Mesenchymal stem cell (in vitro differentiated cells and primary cell): ENCODE measurements around the gene GTF3C5.

ENCODE experiments used
- DNase-seq: peaks from one replicate; pipeline ENCODE4 v3.0.0-alpha.2; 2013
- H2AFZ ChIP-seq: one replicate; pipeline ENCODE4 v1.6.1; 2013; ENCODE audit warnings: low read depth, mild to moderate bottlenecking, control low read depth, inconsistent platforms, low read length, moderate library complexity
- H2AK5ac ChIP-seq: 2 replicates; pipeline ENCODE4 v1.6.1; 2013; ENCODE audit warnings: low read length, moderate library complexity, mild to moderate bottlenecking, inconsistent platforms; ENCODE audit not compliant: severe bottlenecking
- H2BK120ac ChIP-seq: one replicate; pipeline ENCODE4 v1.6.1; 2013; ENCODE audit warnings: low read depth, mild to moderate bottlenecking, inconsistent platforms, low read length, moderate library complexity
- H2BK12ac ChIP-seq, 2 experiments: one replicate each; pipeline ENCODE4 v1.6.1; 2013; ENCODE audit warnings: inconsistent platforms in 2 of 2, low read length in 2 of 2, mild to moderate bottlenecking in 2 of 2, moderate library complexity in 2 of 2, control low read depth in 1 of 2
- H2BK15ac ChIP-seq: one replicate; pipeline ENCODE4 v1.6.1; 2013; ENCODE audit warnings: mild to moderate bottlenecking, low read depth, inconsistent platforms; ENCODE audit not compliant: poor library complexity, severe bottlenecking
- H2BK5ac ChIP-seq: 2 replicates; pipeline ENCODE4 v1.6.1; 2013; ENCODE audit warnings: low read depth, mild to moderate bottlenecking, low read length, control low read depth, inconsistent platforms; ENCODE audit not compliant: poor library complexity, severe bottlenecking
- H3K14ac ChIP-seq, 2 experiments: one replicate each; pipeline ENCODE4 v1.6.1; 2013; ENCODE audit warnings: inconsistent platforms in 2 of 2, low read length in 2 of 2, control low read depth in 1 of 2, mild to moderate bottlenecking in 1 of 2, moderate library complexity in 1 of 2
- H3K18ac ChIP-seq, 2 experiments: one replicate each; pipeline ENCODE4 v1.6.1; 2013; ENCODE audit warnings: inconsistent platforms in 2 of 2, low read length in 2 of 2, control low read depth in 1 of 2, low read depth in 1 of 2, mild to moderate bottlenecking in 1 of 2
- H3K23ac ChIP-seq, 2 experiments: one replicate each; pipeline ENCODE4 v1.6.1; 2013; ENCODE audit warnings: inconsistent platforms in 2 of 2, low read length in 2 of 2, mild to moderate bottlenecking in 2 of 2, moderate library complexity in 2 of 2, control low read depth in 1 of 2
- H3K27ac ChIP-seq: 2 replicates; pipeline ENCODE4 v1.5.1; 2013; ENCODE audit warnings: mild to moderate bottlenecking, moderate library complexity, low read length, control low read depth, inconsistent platforms; ENCODE audit not compliant: poor library complexity, severe bottlenecking
- H3K27me3 ChIP-seq, 2 experiments: 2 replicates each; pipeline versions ENCODE4 v1.6.1 to v1.7.0; 2013; ENCODE audit warnings: low read length in 2 of 2, mild to moderate bottlenecking in 2 of 2, moderate library complexity in 2 of 2, control low read depth in 1 of 2, inconsistent platforms in 1 of 2; ENCODE audit not compliant: control insufficient read depth in 1 of 2, insufficient read depth in 1 of 2
- H3K36me3 ChIP-seq, 2 experiments: 2 replicates each; pipeline versions ENCODE4 v1.6.1 to v1.7.0; 2013; ENCODE audit warnings: low read length in 2 of 2, control low read depth in 1 of 2, inconsistent platforms in 1 of 2, low read depth in 1 of 2, mild to moderate bottlenecking in 1 of 2; ENCODE audit not compliant: insufficient read depth in 2 of 2, control insufficient read depth in 1 of 2
- H3K4ac ChIP-seq, 2 experiments: one replicate each; pipeline ENCODE4 v1.6.1; 2013; ENCODE audit warnings: inconsistent platforms in 2 of 2, low read length in 2 of 2, mild to moderate bottlenecking in 2 of 2, moderate library complexity in 2 of 2, control low read depth in 1 of 2, low read depth in 1 of 2
- H3K4me1 ChIP-seq: 2 replicates; pipeline ENCODE4 v1.6.1; 2013; ENCODE audit warnings: low read depth, low read length, control low read depth; ENCODE audit not compliant: control insufficient read depth, insufficient read depth
- H3K4me2 ChIP-seq: 2 replicates; pipeline ENCODE4 v1.6.1; 2013; ENCODE audit warnings: low read length, mild to moderate bottlenecking, inconsistent platforms; ENCODE audit not compliant: poor library complexity, severe bottlenecking
- H3K4me3 ChIP-seq, 2 experiments: 2 replicates each; pipeline versions ENCODE4 v1.5.1 to v1.7.0; 2013; ENCODE audit warnings: low read length in 2 of 2, mild to moderate bottlenecking in 2 of 2, control low read depth in 1 of 2, low read depth in 1 of 2; ENCODE audit not compliant: insufficient read depth in 1 of 2
- H3K79me1 ChIP-seq: replicated peaks from 2 replicates; pipeline ENCODE4 v1.6.1; 2013; ENCODE audit warnings: mild to moderate bottlenecking, control low read depth, low read length, inconsistent platforms; ENCODE audit not compliant: poor library complexity, severe bottlenecking
- H3K9ac ChIP-seq: 2 replicates; pipeline ENCODE4 v1.7.0; 2013; ENCODE audit warnings: mild to moderate bottlenecking, low read length, moderate library complexity
- H3K9me3 ChIP-seq: 2 replicates; pipeline ENCODE4 v1.7.0; 2013; ENCODE audit warnings: mild to moderate bottlenecking, low read length; ENCODE audit not compliant: control insufficient read depth
- H4K8ac ChIP-seq: one replicate; pipeline ENCODE4 v1.6.1; 2013; ENCODE audit warnings: inconsistent platforms, mild to moderate bottlenecking, low read length, moderate library complexity
- H4K91ac ChIP-seq: one replicate; pipeline ENCODE4 v1.6.1; 2013; ENCODE audit warnings: mild to moderate bottlenecking, low read length, inconsistent platforms
- WGBS: methylation state at CpG from one replicate; pipeline ENCODE4 v1.1.7; 2013; ENCODE audit warnings: mixed read lengths; 5-methylcytosine and 5-hydroxymethylcytosine counted together

The GTF3C5 gene

DNA sequence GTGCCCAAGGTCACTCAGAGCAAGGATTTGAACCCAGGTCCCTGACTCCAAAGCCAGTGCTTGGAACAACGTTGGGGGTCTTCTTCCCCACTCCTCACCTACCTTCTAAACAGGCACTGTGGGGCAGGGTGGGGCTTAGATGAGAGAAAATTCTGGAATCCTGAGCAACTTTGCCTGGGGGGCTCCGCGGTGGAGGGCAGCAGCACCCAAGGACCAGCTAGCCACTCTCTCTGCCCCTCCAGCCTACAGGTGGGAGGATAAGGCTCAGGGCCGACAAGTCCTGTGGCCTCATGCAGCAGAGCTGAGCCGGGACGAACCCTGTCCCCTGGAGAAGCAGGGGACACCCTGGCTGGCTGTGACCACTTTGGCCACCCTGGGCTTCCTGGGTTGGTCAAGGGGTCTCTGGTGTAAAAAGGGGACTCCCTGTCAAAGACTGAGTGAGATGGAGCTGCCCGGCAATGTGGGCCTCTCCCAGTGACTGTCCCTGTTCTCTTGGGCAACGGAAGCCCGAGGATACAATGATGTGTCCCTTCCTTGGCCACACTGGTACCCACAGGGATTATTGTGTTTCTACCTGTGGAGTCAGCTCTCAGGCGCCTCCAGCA is 57.5 kb downstream of the GTF3C5 start:
- H3K9me3 ChIP-seq = no peaks in the 10 kb centered on the region
- H3K36me3 ChIP-seq = peaks cover 0 to 7% of the 10 kb centered on the region in 2 experiments
- no peak overlapping the region for H2BK5ac ChIP-seq
- H3K79me1 ChIP-seq = no peaks in the 10 kb centered on the region
- peaks cover 2% of the 10 kb centered on the region for H3K4me1 ChIP-seq
- no peak overlapping the region for H3K4me3 ChIP-seq
- H3K23ac ChIP-seq = no peak overlapping the region
- H3K4me2 ChIP-seq = no peak overlapping the region
- peaks cover 0 to 3% of the 10 kb centered on the region in 2 experiments for H3K27me3 ChIP-seq
- no peak overlapping the region for H4K8ac ChIP-seq
- H3K9ac ChIP-seq = no peak overlapping the region
- no peak overlapping the region for H2AK5ac ChIP-seq
- H3K14ac ChIP-seq = no peak overlapping the region
- H3K27ac ChIP-seq = no peak overlapping the region
- H4K91ac ChIP-seq = no peak overlapping the region
- no peak overlapping the region for H2BK120ac ChIP-seq
- H3K18ac ChIP-seq = no peak overlapping the region
- H2BK15ac ChIP-seq = no peak overlapping the region
- 97% methylated on average over 9 of the region's 10 CpGs for WGBS
- no peak overlapping the region for H2AFZ ChIP-seq
- DNase-seq = no peak
- H3K4ac ChIP-seq = no peak overlapping the region
- no peak overlapping the region for H2BK12ac ChIP-seq

DNA sequence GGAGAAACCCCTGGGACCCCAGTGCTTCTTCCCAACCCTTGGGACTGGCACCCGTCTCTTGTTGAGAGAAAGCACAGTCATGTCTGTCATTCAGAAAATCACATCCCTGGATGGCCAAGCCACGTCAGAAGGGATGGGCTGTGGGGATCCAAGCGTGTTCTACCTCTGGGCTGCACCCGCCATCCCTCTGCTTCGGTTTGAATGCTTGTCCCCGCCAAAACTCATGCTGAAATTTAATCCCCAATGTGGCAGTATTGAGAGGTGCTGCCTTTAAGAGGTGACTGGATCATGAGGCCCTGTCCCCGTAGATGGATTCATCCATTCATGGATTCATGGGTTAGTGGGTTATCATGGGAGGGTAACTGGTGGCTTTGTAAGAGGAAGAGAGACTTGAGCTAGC is 58.0 kb downstream of the GTF3C5 start:
- no peak overlapping the region for H3K4me2 ChIP-seq
- no peak overlapping the region for H2BK15ac ChIP-seq
- no peak for DNase-seq
- no peak overlapping the region for H4K91ac ChIP-seq
- H4K8ac ChIP-seq = no peak overlapping the region
- no peak overlapping the region for H2BK120ac ChIP-seq
- no peaks in the 10 kb centered on the region for H3K79me1 ChIP-seq
- H2BK12ac ChIP-seq = no peak overlapping the region
- H3K9me3 ChIP-seq = no peaks in the 10 kb centered on the region
- H3K9ac ChIP-seq = no peak overlapping the region
- H3K27me3 ChIP-seq = peaks cover 0 to 3% of the 10 kb centered on the region in 2 experiments
- H2AFZ ChIP-seq = no peak overlapping the region
- peaks cover 2% of the 10 kb centered on the region for H3K4me1 ChIP-seq
- no peak overlapping the region for H3K23ac ChIP-seq
- H2AK5ac ChIP-seq = no peak overlapping the region
- H3K4ac ChIP-seq = no peak overlapping the region
- H3K14ac ChIP-seq = no peak overlapping the region
- H3K4me3 ChIP-seq = no peak overlapping the region
- H3K36me3 ChIP-seq = peaks cover 0 to 7% of the 10 kb centered on the region in 2 experiments
- no peak overlapping the region for H3K27ac ChIP-seq
- H3K18ac ChIP-seq = no peak overlapping the region
- 88% methylated on average over 7 of the region's 7 CpGs for WGBS
- H2BK5ac ChIP-seq = no peak overlapping the region

DNA sequence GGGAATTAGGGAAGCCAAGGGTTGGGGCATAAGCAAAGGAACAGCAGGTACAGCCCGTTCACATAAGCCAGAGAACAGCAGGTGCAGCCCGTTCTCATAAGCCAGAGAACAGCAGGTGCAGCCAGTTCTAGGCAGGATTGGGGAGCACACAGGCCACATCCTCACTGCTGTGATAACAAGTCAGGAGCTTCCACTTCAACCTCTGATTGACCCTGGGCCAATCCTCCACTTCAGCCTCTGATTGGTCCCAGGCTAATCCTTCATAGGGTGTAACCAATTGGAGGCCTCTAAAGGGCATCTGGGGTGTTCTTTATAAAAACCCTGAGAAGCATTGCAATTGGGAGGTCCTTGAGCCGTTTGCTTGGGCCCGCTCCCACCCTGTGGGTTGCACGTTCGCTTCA is 58.5 kb downstream of the GTF3C5 start:
- H3K4me2 ChIP-seq = no peak overlapping the region
- no peak overlapping the region for H2BK120ac ChIP-seq
- no peak overlapping the region for H3K18ac ChIP-seq
- peaks cover 0 to 7% of the 10 kb centered on the region in 2 experiments for H3K36me3 ChIP-seq
- H3K27me3 ChIP-seq = peaks cover 0 to 3% of the 10 kb centered on the region in 2 experiments
- no peak overlapping the region for H3K27ac ChIP-seq
- peaks cover 2% of the 10 kb centered on the region for H3K4me1 ChIP-seq
- no peak overlapping the region for H2BK12ac ChIP-seq
- no peak overlapping the region for H2BK5ac ChIP-seq
- WGBS = 88% methylated on average over 6 of the region's 6 CpGs
- H3K23ac ChIP-seq = no peak overlapping the region
- H3K79me1 ChIP-seq = no peaks in the 10 kb centered on the region
- H4K8ac ChIP-seq = no peak overlapping the region
- H3K9me3 ChIP-seq = no peaks in the 10 kb centered on the region
- no peak overlapping the region for H3K4ac ChIP-seq
- H3K9ac ChIP-seq = no peak overlapping the region
- H3K4me3 ChIP-seq = no peak overlapping the region
- H4K91ac ChIP-seq = no peak overlapping the region
- H2BK15ac ChIP-seq = no peak overlapping the region
- no peak overlapping the region for H2AK5ac ChIP-seq
- H3K14ac ChIP-seq = no peak overlapping the region
- no peak for DNase-seq
- no peak overlapping the region for H2AFZ ChIP-seq

DNA sequence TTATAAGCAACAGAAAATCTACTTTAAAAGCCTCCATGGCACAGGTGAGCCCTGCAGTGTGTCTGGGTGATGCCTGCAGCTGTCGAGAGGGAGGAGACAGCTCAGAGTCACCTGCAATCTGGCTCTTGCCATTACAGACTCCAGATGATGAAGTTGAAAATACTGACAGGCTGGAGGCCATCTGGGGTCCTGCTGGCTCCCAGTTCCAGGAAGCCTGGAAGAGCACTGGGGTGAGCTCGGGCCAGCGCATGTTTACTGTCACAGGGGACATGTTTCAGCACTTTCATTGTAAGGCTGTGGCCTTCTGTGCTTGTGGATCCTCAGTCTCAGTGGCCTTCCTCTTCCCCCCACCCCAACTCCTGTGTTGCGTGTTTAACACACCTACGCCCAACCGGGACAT is 59.4 kb downstream of the GTF3C5 start:
- Histone ChIP-seq H2BK5ac (no peak overlapping the region), H3K14ac (peak overlapping the region in 1 of 2 experiments; percentile 48), H3K4me2 (no peak overlapping the region), H3K4me3 (no peak overlapping the region), H3K4ac (no peak overlapping the region), H3K18ac (peak overlapping the region in 1 of 2 experiments; percentile 8), H2AK5ac (no peak overlapping the region), H2AFZ (no peak overlapping the region), H4K91ac (no peak overlapping the region), H2BK12ac (no peak overlapping the region), H3K23ac (no peak overlapping the region), H3K27me3 (peaks cover 0 to 3% of the 10 kb centered on the region in 2 experiments), H3K27ac (no peak overlapping the region), H4K8ac (no peak overlapping the region), H2BK15ac (no peak overlapping the region), H3K9me3 (no peaks in the 10 kb centered on the region), H3K36me3 (peaks cover 0 to 7% of the 10 kb centered on the region in 2 experiments), H2BK120ac (no peak overlapping the region), H3K4me1 (peaks cover 2% of the 10 kb centered on the region), H3K79me1 (no peaks in the 10 kb centered on the region), H3K9ac (no peak overlapping the region)
- DNase-seq = no peak
- 78% methylated on average over 6 of the region's 6 CpGs for WGBS
